Caki2 (cell line): ENCODE data around the gene SCUBE3. TPM values are rescaled to one million over a fixed set of nuclear protein-coding genes. Genes with fewer than 3 reads are reported as not detected.

Source experiments
- total RNA-seq: library from RNA; depleted of rRNA; stranded (reverse); fragments of >200 nt; shearing (Covaris generic); gene quantifications from 2 replicates; pipeline ENCODE4 v1.2.3, GENCODE V29; 2014; ENCODE audit warnings: low replicate concordance; rRNA removed

The SCUBE3 gene
- total RNA-seq, 1 experiment from 2014 or later: not detected

Other genes starting within 250 kb of the SCUBE3 start
- 2.0 TPM in 1 of 2 replicates, not detected in the other for gene TCP11, start 72.6 kb upstream of the SCUBE3 start, total RNA-seq
- gene ZNF76, start 45.8 kb downstream of the SCUBE3 start, total RNA-seq: 15.2 and 18.3 TPM in 2 replicates
- 15.2 and 16.5 TPM in 2 replicates for gene DEF6, start 83.9 kb downstream of the SCUBE3 start, total RNA-seq
- 2.8 TPM in 2 replicates for gene PPARD, start 128.6 kb downstream of the SCUBE3 start, total RNA-seq
- gene FANCE, start 238.4 kb downstream of the SCUBE3 start, total RNA-seq: 11.1 and 14.5 TPM in 2 replicates